Measurements from ENCODE around the gene CD74.

CD74 gene

DNA sequence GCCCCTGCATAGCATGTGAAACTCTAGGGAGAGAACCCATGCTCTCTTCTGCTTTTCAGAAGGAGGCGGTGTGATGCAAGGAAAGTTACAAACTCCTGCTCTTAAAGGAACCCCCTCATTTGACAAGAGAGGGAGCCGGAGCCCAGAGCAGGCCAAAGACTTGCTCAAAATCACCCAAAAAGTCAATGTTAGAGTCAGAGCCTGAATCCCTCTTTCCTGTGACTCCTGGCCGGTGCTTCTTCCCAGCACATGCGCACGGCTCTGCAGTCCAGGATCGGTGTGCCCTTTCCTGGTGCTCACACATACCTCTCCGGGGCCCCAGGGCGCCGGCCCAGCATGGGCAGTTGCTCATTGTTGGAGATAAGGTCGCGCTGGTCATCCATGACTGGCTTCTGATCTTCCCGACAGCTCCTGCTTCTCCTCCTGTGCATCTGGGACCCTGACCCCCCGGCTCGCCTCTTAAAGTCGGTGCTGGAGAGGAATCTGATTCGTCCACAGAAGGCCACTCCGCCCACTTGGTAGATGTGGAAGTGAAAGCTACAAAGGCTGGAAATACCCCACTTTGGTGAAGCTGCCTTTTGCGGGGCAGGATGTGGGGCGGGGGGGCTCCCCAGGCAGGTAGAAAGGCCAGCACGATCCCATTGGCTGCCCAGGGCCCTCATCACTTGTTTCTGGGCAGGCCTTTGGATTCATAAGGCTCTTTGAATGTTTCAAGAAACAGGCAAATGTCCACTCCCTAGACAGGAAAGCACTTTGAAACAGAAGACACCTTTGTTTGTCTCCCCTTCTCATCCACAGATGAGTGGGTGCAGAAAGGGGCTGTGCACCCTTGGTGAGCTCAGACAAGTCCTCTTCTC lies at the start of gene CD74:
TSS of gene CD74 (minus strand) at position 592 of the 857 bp plus-strand sequence. CDS start at position 431, 161 bp downstream.
- TF ChIP-seq, protein P1, sequence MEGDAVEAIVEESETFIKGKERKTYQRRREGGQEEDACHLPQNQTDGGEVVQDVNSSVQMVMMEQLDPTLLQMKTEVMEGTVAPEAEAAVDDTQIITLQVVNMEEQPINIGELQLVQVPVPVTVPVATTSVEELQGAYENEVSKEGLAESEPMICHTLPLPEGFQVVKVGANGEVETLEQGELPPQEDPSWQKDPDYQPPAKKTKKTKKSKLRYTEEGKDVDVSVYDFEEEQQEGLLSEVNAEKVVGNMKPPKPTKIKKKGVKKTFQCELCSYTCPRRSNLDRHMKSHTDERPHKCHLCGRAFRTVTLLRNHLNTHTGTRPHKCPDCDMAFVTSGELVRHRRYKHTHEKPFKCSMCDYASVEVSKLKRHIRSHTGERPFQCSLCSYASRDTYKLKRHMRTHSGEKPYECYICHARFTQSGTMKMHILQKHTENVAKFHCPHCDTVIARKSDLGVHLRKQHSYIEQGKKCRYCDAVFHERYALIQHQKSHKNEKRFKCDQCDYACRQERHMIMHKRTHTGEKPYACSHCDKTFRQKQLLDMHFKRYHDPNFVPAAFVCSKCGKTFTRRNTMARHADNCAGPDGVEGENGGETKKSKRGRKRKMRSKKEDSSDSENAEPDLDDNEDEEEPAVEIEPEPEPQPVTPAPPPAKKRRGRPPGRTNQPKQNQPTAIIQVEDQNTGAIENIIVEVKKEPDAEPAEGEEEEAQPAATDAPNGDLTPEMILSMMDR (IDR thresholded peaks at IDR 0.05; ENCODE audit: borderline replicate concordance, control extremely low read depth, extremely low read depth, insufficient read depth, missing control alignments) = no peak
- DNase-seq (ENCODE audit: low spot score) = peak; percentile 90
- in situ Hi-C loops (cut with MboI; ENCODE audit: low sequenced_read_pairs, unreplicated experiment) = no loop called here

DNA sequence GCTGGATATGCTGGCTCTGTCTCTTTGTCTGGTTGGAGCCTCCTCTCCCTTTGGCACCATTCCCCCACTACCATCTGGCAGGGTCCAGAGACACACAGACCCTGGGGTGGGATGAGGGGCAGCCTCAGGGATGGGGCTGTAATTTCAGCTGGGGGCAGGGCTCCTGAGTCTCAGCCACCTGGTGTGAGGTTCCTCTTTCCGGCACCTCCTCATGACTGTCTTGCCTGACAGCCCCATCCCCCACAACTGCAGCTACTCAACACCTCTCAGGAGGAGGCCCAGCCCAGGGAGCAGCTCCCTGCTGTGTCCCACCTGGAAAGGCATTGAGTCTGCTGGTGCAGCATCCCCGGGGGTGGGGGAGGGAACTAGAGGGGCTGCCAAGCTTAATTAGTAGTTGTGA lies 48.5 kb upstream of the CD74 start:
- in situ Hi-C loops (cut with MboI; ENCODE audit: low sequenced_read_pairs, unreplicated experiment) = loop anchor here (25.0 kb wide), 1 partner anchor 201 kb away; the partner anchor contains the start of gene MYOZ3
- peak; percentile 86 for DNase-seq (ENCODE audit: low spot score)
- TF ChIP-seq, protein P1 (IDR thresholded peaks at IDR 0.05; ENCODE audit: borderline replicate concordance, control extremely low read depth, extremely low read depth, insufficient read depth, missing control alignments) = no peak

DNA sequence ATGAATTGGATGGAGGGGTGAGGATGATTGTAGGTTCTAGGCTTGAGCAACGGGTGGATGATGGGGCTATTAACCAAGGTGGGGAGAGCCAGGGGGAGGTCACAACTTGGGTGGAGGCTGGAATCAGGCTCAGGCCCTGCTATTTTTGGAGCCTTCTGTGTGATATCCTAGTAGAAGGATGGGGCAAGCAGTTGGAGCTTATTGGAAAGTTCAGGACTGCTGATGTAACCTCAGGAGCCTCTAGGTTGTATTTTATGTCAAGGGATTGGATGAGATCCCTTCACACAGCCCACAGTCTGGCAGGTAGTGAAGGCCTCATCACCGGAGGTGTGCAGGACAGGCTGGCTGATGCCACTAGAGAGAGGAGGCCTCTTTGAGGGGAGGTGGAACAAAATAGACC lies 48.1 kb upstream of the CD74 start:
- in situ Hi-C loops (cut with MboI; ENCODE audit: low sequenced_read_pairs, unreplicated experiment) = loop anchor here (25.0 kb wide), 1 partner anchor 202 kb away; the partner anchor contains the start of gene MYOZ3
- no peak for DNase-seq (ENCODE audit: low spot score)
- TF ChIP-seq, protein P1 (IDR thresholded peaks at IDR 0.05; ENCODE audit: borderline replicate concordance, control extremely low read depth, extremely low read depth, insufficient read depth, missing control alignments) = no peak

DNA sequence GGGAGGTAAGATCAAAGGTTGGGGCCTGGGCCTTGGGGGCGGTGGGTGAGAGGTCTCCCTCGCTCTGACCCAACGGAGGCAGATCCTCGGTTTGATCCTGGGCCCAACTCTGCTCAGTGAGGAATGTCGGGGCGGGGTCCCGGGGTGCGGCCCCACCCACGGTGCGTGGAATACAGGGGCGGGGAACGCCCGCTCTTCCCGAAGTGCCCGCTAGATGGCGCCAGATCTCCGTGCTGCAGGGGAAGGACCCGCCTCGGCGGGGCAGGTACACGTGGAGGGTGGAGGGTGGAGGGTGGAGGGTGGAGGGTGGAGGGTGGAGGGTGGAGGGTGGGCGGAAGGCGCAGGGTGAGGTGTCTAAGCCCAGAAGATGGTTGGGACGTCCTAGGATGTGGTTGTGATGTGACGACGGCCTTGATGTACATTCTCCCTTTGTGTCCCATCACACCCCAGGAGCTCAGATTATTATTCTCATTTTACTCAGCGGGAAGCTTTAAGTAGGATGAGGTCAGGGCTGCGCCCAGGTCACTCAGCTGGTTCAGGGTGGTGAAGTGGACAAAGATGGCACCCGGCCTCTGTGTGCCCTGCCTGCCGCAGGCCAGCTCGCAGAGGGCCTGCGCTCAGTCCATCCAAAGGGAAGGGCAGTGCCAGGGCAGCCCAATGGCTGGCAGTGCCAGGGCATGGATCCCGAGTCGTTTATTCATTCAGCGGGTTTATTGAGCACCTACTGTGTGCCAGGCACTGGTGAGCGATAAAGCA lies 46.3 kb upstream of the CD74 start:
- in situ Hi-C loops (cut with MboI; ENCODE audit: low sequenced_read_pairs, unreplicated experiment) = loop anchor here (10.0 to 25.0 kb wide), 2 partner anchors 86 to 203 kb away; partner anchors contain the start of gene MYOZ3
- DNase-seq (ENCODE audit: low spot score) = peak; percentile 87
- TF ChIP-seq, protein P1 (IDR thresholded peaks at IDR 0.05; ENCODE audit: borderline replicate concordance, control extremely low read depth, extremely low read depth, insufficient read depth, missing control alignments) = peak; percentile 93

DNA sequence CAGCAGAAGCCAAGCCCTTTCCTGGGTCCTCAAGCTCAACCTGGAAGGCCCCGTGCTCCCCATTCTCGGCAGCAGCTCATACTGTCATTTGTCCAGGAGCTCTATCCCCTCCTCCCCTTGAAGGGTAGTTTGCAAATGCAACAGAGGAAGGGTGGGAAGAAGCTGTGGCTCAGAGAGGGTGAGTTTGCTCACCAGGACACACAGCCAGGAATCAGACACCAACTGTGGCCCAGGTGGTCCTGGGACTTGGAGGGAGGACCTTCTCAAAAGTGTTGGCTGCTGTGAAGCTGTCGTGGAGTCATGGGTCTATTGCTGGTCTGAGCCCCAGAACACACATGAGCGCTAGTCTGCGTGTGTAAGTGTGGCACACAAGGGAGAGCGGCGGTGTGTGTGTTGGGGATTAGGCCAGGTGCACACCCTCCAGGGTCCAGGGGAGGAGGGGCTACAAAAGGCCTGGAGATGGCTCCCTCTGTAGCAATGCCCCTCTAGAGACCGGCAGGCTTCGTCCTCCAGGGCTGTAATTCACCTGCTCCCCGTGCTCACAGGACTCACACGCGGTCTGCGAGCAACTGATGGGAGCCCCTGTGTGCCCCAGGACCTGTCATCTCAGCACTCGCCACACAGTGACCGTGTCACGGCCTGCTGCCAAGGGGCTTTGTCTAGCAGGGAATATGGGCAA lies 45.0 kb upstream of the CD74 start:
- TF ChIP-seq, protein P1 (IDR thresholded peaks at IDR 0.05; ENCODE audit: borderline replicate concordance, control extremely low read depth, extremely low read depth, insufficient read depth, missing control alignments) = no peak
- in situ Hi-C loops (cut with MboI; ENCODE audit: low sequenced_read_pairs, unreplicated experiment) = loop anchor here (10.0 to 25.0 kb wide), 2 partner anchors 87 to 205 kb away; partner anchors contain the start of gene MYOZ3
- no peak for DNase-seq (ENCODE audit: low spot score)

DNA sequence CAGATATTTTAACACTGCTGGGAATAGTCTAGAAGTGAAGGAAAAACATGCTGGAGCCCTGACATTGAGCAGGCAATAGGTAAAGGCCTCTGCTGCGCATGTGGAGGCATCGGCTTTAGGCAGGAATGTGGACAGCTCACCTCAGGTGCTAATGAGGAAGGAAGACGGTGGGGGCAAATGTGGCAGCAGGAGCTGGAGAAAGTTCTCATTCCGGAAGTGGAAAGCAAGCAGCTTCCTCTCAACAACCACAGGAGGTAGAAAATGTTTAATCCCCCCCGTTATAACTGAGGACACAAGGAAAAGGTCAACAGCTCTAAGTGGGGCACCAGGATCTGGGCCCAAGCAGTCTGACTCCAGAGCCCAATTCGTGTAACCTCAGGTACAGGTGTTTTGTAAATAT lies 44.4 kb upstream of the CD74 start:
- TF ChIP-seq, protein P1 (IDR thresholded peaks at IDR 0.05; ENCODE audit: borderline replicate concordance, control extremely low read depth, extremely low read depth, insufficient read depth, missing control alignments) = no peak
- no peak for DNase-seq (ENCODE audit: low spot score)
- in situ Hi-C loops (cut with MboI; ENCODE audit: low sequenced_read_pairs, unreplicated experiment) = loop anchor here (10.0 to 25.0 kb wide), 2 partner anchors 88 to 205 kb away; partner anchors contain the start of gene MYOZ3

Data from GM13976 (cell line).